IMR-90 (cell line): Measurements from ENCODE around the gene C10orf105. TPM values are rescaled to one million over a fixed set of nuclear protein-coding genes. Genes with fewer than 3 reads are reported as not detected.

Experiments
- ATAC-seq: fragments of 200-7000 bp; cut with Tn5 transposase; 2 replicates; pipeline ENCODE4 v1.9.1; 2020; ENCODE audit warnings: low read depth, mild to moderate bottlenecking, moderate library complexity
- BruUV-seq: library from RNA; stranded (reverse); fragments of 400-500 nt; replicated peaks from 2 replicates; lab custom pipeline; 2021; lab: Mats Ljungman, UMichigan
- CTCF ChIA-PET: fragments of 300-600 bp; formaldehyde crosslinking; extraction: SDS; loops from one replicate; lab custom pipeline; 2021; ENCODE audit warnings: antibody characterized with exemption; lab: Yijun Ruan, JAX
- POLR2A ChIA-PET: fragments of 300-600 bp; sonication (Branson Sonifier 250); formaldehyde crosslinking; loops from one replicate; lab custom pipeline; 2022; ENCODE audit warnings: antibody characterized with exemption; ENCODE audit not compliant: unreplicated experiment; lab: Charles Lee
- DNase-seq: peaks from one replicate; pipeline ENCODE4 v3.0.0; 2013
- H2AFZ ChIP-seq: replicated peaks from 2 replicates; pipeline ENCODE3; 2013; ENCODE audit warnings: low read length, mild to moderate bottlenecking; ENCODE audit not compliant: poor library complexity
- H2AK5ac ChIP-seq: 2 replicates; pipeline ENCODE4 v1.6.1; 2013; ENCODE audit warnings: low read depth, low read length, inconsistent platforms
- H2AK9ac ChIP-seq: replicated peaks from 2 replicates; pipeline ENCODE3; 2013; ENCODE audit warnings: mild to moderate bottlenecking, low read depth, low read length, moderate library complexity; ENCODE audit not compliant: poor library complexity
- H2BK120ac ChIP-seq: 2 replicates; pipeline ENCODE4 v1.6.1; 2013; ENCODE audit warnings: low read depth, low read length, inconsistent platforms
- H2BK15ac ChIP-seq: 3 replicates; pipeline ENCODE4 v1.6.1; 2013; ENCODE audit warnings: low read depth, low read length, inconsistent platforms
- H2BK20ac ChIP-seq: 2 replicates; pipeline ENCODE4 v1.6.1; 2013; ENCODE audit warnings: low read depth, mild to moderate bottlenecking, inconsistent platforms, low read length, moderate library complexity
- H2BK5ac ChIP-seq: 2 replicates; pipeline ENCODE4 v1.6.1; 2013; ENCODE audit warnings: mild to moderate bottlenecking, low read depth, low read length, inconsistent platforms; ENCODE audit not compliant: poor library complexity, severe bottlenecking
- H3K14ac ChIP-seq: replicated peaks from 2 replicates; pipeline ENCODE4 v1.6.1; 2013; ENCODE audit warnings: low read depth, low read length, inconsistent platforms
- H3K18ac ChIP-seq: 2 replicates; pipeline ENCODE4 v1.6.1; 2013; ENCODE audit warnings: low read depth, low read length, control low read depth
- H3K23ac ChIP-seq: 2 replicates; pipeline ENCODE4 v1.6.1; 2013; ENCODE audit warnings: low read depth, low read length, inconsistent platforms
- H3K27ac ChIP-seq: 2 replicates; pipeline ENCODE4 v1.5.1; 2013; ENCODE audit warnings: mild to moderate bottlenecking, control low read depth, low read length; ENCODE audit not compliant: insufficient read depth
- H3K27me3 ChIP-seq: 2 replicates; pipeline ENCODE4 v1.6.1; 2013; ENCODE audit warnings: low read length; ENCODE audit not compliant: control insufficient read depth, insufficient read depth
- H3K36me3 ChIP-seq: 2 replicates; pipeline ENCODE4 v1.6.1; 2013; ENCODE audit warnings: low read length, mixed read lengths; ENCODE audit not compliant: control insufficient read depth, insufficient read depth
- H3K4ac ChIP-seq: 2 replicates; pipeline ENCODE4 v1.6.1; 2013; ENCODE audit warnings: low read depth, low read length, inconsistent platforms
- H3K4me1 ChIP-seq: 2 replicates; pipeline ENCODE4 v1.6.1; 2013; ENCODE audit warnings: low read length, mixed read lengths; ENCODE audit not compliant: control insufficient read depth, insufficient read depth
- H3K4me2 ChIP-seq: 2 replicates; pipeline ENCODE4 v1.6.1; 2013; ENCODE audit warnings: low read depth, mild to moderate bottlenecking, control low read depth, low read length, moderate library complexity
- H3K4me3 ChIP-seq: 2 replicates; pipeline ENCODE4 v1.5.1; 2013; ENCODE audit warnings: low read depth, mild to moderate bottlenecking, control low read depth, low read length, moderate library complexity; ENCODE audit not compliant: insufficient read depth
- H3K56ac ChIP-seq: 2 replicates; pipeline ENCODE4 v1.6.1; 2013; ENCODE audit warnings: low read length, inconsistent platforms; ENCODE audit not compliant: insufficient read depth; ENCODE audit errors: extremely low read depth
- H3K79me1 ChIP-seq, 2 experiments: 2 replicates each; pipeline ENCODE4 v1.6.1; 2013; ENCODE audit warnings: low read length in 2 of 2, inconsistent platforms in 1 of 2, low read depth in 1 of 2
- H3K9ac ChIP-seq: 2 replicates; pipeline ENCODE4 v1.6.1; 2013; ENCODE audit warnings: low read depth, low read length, control low read depth
- H3K9me1 ChIP-seq: 2 replicates; pipeline ENCODE4 v1.6.1; 2013; ENCODE audit warnings: low read length, inconsistent platforms; ENCODE audit not compliant: insufficient read depth
- H3K9me3 ChIP-seq: 2 replicates; pipeline ENCODE4 v1.6.1; 2013; ENCODE audit warnings: low read length; ENCODE audit not compliant: control insufficient read depth, insufficient read depth
- H4K20me1 ChIP-seq: 2 replicates; pipeline ENCODE4 v1.6.1; 2013; ENCODE audit warnings: low read length, inconsistent platforms; ENCODE audit not compliant: insufficient read depth
- H4K5ac ChIP-seq: 2 replicates; pipeline ENCODE4 v1.6.1; 2013; ENCODE audit warnings: mild to moderate bottlenecking, low read depth, low read length, control low read depth
- H4K8ac ChIP-seq, 2 experiments: 2 replicates each; pipeline ENCODE4 v1.6.1; 2013; ENCODE audit warnings: low read depth in 2 of 2, low read length in 2 of 2, control low read depth in 1 of 2, inconsistent platforms in 1 of 2
- H4K91ac ChIP-seq: 2 replicates; pipeline ENCODE4 v1.6.1; 2013; ENCODE audit warnings: low read depth, low read length, inconsistent platforms; ENCODE audit not compliant: insufficient read depth
- BHLHE40 ChIP-seq: fragments of 150-350 bp; IDR thresholded peaks from 2 replicates; pipeline ENCODE4 v1.6.1; 2016; ENCODE audit warnings: mild to moderate bottlenecking, low read depth, low read length
- CEBPB ChIP-seq: IDR thresholded peaks from 2 replicates; pipeline ENCODE4 v1.6.1; 2012; ENCODE audit warnings: low read depth, low read length, improper control_type of control experiment
- CHD1 ChIP-seq: IDR thresholded peaks from 2 replicates; pipeline ENCODE4 v1.6.1; 2012; ENCODE audit warnings: low read depth, low read length, improper control_type of control experiment
- CTCF ChIP-seq: conservative IDR thresholded peaks from 2 replicates; pipeline ENCODE4 v1.5.1; 2012; ENCODE audit warnings: mild to moderate bottlenecking, low read depth, low read length, improper control_type of control experiment
- ELK1 ChIP-seq: fragments of 150-350 bp; IDR thresholded peaks from 2 replicates; pipeline ENCODE4 v1.6.1; 2016; ENCODE audit warnings: low read depth, mild to moderate bottlenecking, low read length, moderate library complexity, borderline replicate concordance
- FOS ChIP-seq: fragments of 150-350 bp; IDR thresholded peaks from 2 replicates; pipeline ENCODE4 v1.6.1; 2016; ENCODE audit warnings: low read depth, low read length
- MAFK ChIP-seq: IDR thresholded peaks from 2 replicates; pipeline ENCODE4 v1.6.1; 2012; ENCODE audit warnings: low read depth, low read length, improper control_type of control experiment
- MAZ ChIP-seq: IDR thresholded peaks from 2 replicates; pipeline ENCODE4 v1.6.1; 2012; ENCODE audit warnings: low read depth, mild to moderate bottlenecking, low read length, improper control_type of control experiment, moderate library complexity, borderline replicate concordance
- MXI1 ChIP-seq: IDR thresholded peaks from 2 replicates; pipeline ENCODE4 v1.6.1; 2012; ENCODE audit warnings: low read depth, mild to moderate bottlenecking, low read length, moderate library complexity, borderline replicate concordance
- NFE2L2 ChIP-seq: fragments of 150-350 bp; IDR thresholded peaks from 2 replicates; pipeline ENCODE4 v1.6.1; 2016; ENCODE audit warnings: low read depth, mild to moderate bottlenecking, low read length
- POLR2A ChIP-seq: IDR thresholded peaks from 2 replicates; pipeline ENCODE4 v1.6.1; 2012; ENCODE audit warnings: mild to moderate bottlenecking, low read depth, low read length
- RAD21 ChIP-seq: IDR thresholded peaks from 2 replicates; pipeline ENCODE4 v1.6.1; 2012; ENCODE audit warnings: low read length, improper control_type of control experiment
- RCOR1 ChIP-seq: IDR thresholded peaks from 2 replicates; pipeline ENCODE4 v1.6.1; 2012; ENCODE audit warnings: mild to moderate bottlenecking, low read length, improper control_type of control experiment; ENCODE audit not compliant: insufficient replicate concordance
- RFX5 ChIP-seq: IDR thresholded peaks from 2 replicates; pipeline ENCODE4 v1.8.0; 2012; ENCODE audit warnings: low read depth, mild to moderate bottlenecking, low read length, moderate library complexity
- USF2 ChIP-seq: fragments of 150-350 bp; IDR thresholded peaks from 2 replicates; pipeline ENCODE4 v1.6.1; 2017; ENCODE audit warnings: mild to moderate bottlenecking, antibody characterized with exemption, low read length, low read depth
- WGBS, 2 experiments: methylation state at CpG; one replicate each; pipeline versions ENCODE4 v1.1.5 to v1.1.7; 2013; ENCODE audit warnings: missing lambda C conversion rate in 2 of 2; ENCODE audit not compliant: insufficient read length in 1 of 2; ENCODE audit errors: extremely low coverage in 2 of 2; 5-methylcytosine and 5-hydroxymethylcytosine counted together
- dilution Hi-C: fragments of 300-500 bp; cut with HindIII; formaldehyde crosslinking; loops from one replicate; pipeline ENCODE4 v1.14.3; 2018; ENCODE audit warnings: low sequenced_read_pairs; ENCODE audit not compliant: unreplicated experiment
- in situ Hi-C: fragments of 300-500 bp; cut with MboI; formaldehyde crosslinking; loops from 3 replicates; pipeline ENCODE4 v1.14.3; 2019; ENCODE audit warnings: low sequenced_read_pairs, inconsistent platforms, mixed read lengths
- intact Hi-C: fragments of 100-400 bp; cut with micrococcal nuclease; formaldehyde crosslinking; loops from 2 replicates; pipeline ENCODE4 v1.10.0; 2022
- polyA plus RNA-seq, 3 experiments: library from polyadenylated mRNA; depleted of rRNA; stranded (reverse); fragments of >200 nt; gene quantifications; 2 replicates each; pipeline ENCODE4 v1.2.3, GENCODE V29; 2012; ENCODE audit warnings: low replicate concordance in 1 of 3
- total RNA-seq: library from RNA; depleted of rRNA; stranded (reverse); fragments of >200 nt; gene quantifications from 2 replicates; pipeline ENCODE4 v1.2.3, GENCODE V29; 2012

The C10orf105 gene
- total and polyA plus RNA-seq, 2 of the 4 experiments (the other 2 are of a cell fraction): under 0.01 TPM; not detected in 1

- no peak overlapping the region for H3K4me2 ChIP-seq
- no peak overlapping the region for H4K8ac ChIP-seq
- no peak overlapping the region for H4K91ac ChIP-seq
- no peak overlapping the region for H2AK9ac ChIP-seq
- no peak overlapping the region for H4K5ac ChIP-seq
- no peak overlapping the region for H2BK5ac ChIP-seq
- H3K14ac ChIP-seq: no peak overlapping the region
- in situ Hi-C loops: no loop called here
- no peaks in the 10 kb centered on the region for H3K9me3 ChIP-seq
- CTCF ChIA-PET: no interaction called here
- H4K20me1 ChIP-seq: no peaks in the 10 kb centered on the region
- POLR2A ChIA-PET: no interaction called here
- no peak overlapping the region for H2BK15ac ChIP-seq
- no peaks in the 10 kb centered on the region for H3K4me1 ChIP-seq
- no peak overlapping the region for H3K56ac ChIP-seq
- no peak overlapping the region for H3K4me3 ChIP-seq
- no peak overlapping the region for H2BK120ac ChIP-seq
- no peaks in the 10 kb centered on the region for H3K9me1 ChIP-seq
- H2AK5ac ChIP-seq: no peak overlapping the region
- no peaks in the 10 kb centered on the region for H3K79me1 ChIP-seq
- dilution Hi-C loops: no loop called here
- no TSS peak for BruUV-seq
- H3K18ac ChIP-seq: no peak overlapping the region
- no peak for TF ChIP-seq MAZ
- TF ChIP-seq USF2: no peak
- no peak for TF ChIP-seq CEBPB
- TF ChIP-seq RFX5: no peak
- no peak for TF ChIP-seq FOS
- no peak for TF ChIP-seq RAD21
- TF ChIP-seq CTCF: no peak
- TF ChIP-seq BHLHE40: no peak
- no peak for TF ChIP-seq MAFK
- no peak for TF ChIP-seq MXI1
- no peak for TF ChIP-seq NFE2L2
- TF ChIP-seq POLR2A: no peak
- TF ChIP-seq CHD1: no peak
- no peak for TF ChIP-seq ELK1
- TF ChIP-seq RCOR1: no peak
- no peak overlapping the region for H3K9ac ChIP-seq
- no peak overlapping the region for H3K27ac ChIP-seq
- intact Hi-C loops: no loop called here
- H3K23ac ChIP-seq: no peak overlapping the region
- no peak overlapping the region for H2AFZ ChIP-seq
- no peaks in the 10 kb centered on the region for H3K36me3 ChIP-seq
- H3K27me3 ChIP-seq: peaks cover 42% of the 10 kb centered on the region
- H3K4ac ChIP-seq: no peak overlapping the region
- no peak for DNase-seq
- H2BK20ac ChIP-seq: no peak overlapping the region
- no CpG with 5 or more reads among the region's 2 CpGs for WGBS, 2 experiments
- no peak for ATAC-seq
Observed at GRCh38 chr10:71664585-71664984, 55.0 kb downstream of the C10orf105 start.
